HG03045 (cell line): ENCODE results near the gene CXorf49.
"Not testable (repeated sequence)": the region's sequence is repeated elsewhere in the genome, so short reads cannot be mapped to it uniquely, and the experiment has no call there.

Experiments used
- ATAC-seq: cut with Tn5 transposase; IDR thresholded peaks from one replicate; pipeline ENCODE4 v1.9.1; 2021; ENCODE audit warnings: mild to moderate bottlenecking, moderate library complexity; ENCODE audit not compliant: unreplicated experiment

Gene CXorf49

DNA sequence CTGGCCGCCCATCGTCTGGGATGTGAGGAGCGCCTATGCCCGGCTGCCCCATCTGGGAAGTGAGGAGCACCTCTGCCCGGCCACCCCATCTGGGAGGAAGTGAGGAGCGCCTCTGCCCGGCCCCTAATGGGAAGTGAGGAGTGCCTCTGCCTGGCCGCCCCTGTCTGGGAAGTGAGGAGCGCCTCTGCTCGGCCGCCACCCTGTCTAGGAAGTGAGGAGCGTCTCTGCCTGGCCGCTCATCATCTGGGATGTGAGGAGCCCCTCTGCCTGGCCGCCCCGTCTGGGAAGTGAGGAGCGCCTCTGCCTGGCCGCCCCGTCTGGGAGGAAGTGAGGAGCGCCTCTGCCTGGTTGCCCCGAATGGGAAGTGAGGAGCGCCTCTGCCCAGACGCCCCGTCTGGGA, 42.4 kb downstream of the CXorf49 start:
- not testable (repeated sequence) for ATAC-seq

DNA sequence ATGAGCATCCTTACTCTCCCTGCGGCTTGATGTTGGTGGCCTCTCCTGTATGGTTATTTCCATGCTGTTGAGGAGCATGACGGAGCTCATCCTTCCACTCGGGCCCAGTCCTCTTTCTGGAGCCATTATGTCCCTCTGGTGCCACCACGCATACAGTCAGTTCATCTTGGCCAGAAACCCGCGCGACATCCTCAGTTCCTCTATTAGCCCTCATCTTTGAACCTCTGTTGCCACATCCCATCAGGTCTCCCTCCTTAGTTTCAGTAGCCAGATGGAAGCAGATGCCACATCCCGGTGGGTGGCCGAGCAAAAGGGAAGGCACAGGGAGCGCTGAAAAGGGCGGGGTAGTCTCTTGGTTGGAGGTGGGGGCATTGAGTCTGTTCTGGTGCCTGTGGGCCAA, 46.1 kb downstream of the CXorf49 start:
- no peak for ATAC-seq

GRCh38 chrX:71671043-71671780, 46.9 kb downstream of the CXorf49 start:
- ATAC-seq = no peak

GRCh38 chrX:71669947-71670346, 48.1 kb downstream of the CXorf49 start:
- not testable (repeated sequence) for ATAC-seq

DNA sequence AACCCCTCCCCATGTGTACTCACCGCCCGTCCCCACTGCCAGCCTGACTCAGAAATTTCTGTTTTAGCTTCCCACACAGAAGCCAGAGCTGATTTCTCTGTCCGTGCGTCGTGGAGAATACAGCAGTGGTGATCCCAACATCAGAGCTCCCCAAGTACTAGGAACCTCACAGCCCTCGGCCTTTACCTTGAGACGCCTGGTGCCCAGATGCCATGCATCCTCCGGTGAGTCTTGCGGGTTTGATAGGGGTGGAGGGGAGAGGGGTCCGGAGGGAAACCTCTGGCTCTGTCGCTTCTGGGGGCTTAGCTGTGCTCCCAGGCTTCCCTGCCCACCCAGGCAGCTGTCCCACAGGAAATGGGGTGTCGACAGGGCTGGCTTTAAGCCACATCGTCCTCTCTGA, 48.6 kb downstream of the CXorf49 start:
- ATAC-seq = no peak

DNA sequence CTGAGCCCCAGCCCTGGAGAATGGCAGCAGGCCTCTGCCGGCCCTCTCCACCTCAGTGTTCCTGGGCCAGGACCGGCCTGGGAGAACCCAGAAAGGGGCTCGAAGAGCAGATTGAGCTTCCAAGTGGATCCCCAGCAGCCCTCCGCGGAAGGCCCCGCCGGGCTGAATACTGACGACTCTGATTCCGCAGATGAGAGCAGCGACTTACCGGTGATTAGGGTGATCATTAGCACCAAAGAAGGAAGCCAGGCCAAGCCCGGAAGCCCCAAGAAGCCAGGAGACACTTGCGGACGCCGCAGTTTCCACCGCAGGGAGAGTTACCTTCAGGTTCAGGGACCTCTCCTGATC, 49.9 kb downstream of the CXorf49 start:
- ATAC-seq = no peak

DNA sequence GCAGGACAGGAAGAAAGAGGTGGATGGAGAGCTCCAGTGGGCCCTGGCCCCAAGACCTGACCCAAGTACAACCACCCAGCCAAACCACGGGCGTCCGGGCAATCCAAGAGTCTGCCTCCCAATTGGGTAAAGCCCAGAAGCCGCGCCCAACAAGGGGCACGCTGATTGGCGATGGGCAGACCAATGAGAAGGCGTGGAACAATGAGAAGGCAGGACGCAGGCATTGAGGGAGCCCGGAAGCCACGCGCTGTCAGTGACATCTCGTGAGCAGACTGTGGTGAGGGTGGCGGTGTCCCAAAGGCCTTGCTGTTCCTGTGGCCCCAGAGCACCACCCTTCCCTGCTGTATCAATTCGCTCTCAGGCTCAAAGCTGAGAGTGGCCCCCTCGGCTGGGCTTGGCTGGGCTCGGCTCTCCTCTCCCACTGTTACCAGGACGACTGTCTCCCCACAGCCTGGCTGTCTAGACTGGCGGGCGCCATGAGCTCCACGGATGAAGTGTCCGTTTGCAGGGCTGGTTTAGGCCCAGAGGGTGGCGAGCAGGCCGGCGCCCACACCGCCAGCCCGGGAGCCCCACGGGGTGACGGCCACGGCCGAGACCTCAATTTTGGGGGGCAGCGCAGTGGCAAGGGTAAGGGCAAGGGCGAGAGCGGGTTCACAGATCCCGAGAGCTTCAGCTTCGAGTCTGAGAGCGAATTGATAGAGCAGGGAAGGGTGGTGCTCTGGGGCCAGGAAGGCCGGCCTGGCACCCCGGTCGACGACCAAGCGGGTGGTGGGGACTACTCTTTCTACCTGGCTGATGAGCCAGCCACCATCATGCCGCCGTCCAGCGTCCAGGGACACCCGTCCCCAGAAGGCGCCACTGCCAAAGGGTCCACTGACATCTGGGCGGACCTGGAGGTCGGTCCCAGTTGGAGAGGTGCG, 50.5 kb downstream of the CXorf49 start, which contains the start of gene LOC101059915:
Gene LOC101059915 (plus strand): TSS at position 219 of the 920 bp plus-strand sequence.
- no peak for ATAC-seq

DNA sequence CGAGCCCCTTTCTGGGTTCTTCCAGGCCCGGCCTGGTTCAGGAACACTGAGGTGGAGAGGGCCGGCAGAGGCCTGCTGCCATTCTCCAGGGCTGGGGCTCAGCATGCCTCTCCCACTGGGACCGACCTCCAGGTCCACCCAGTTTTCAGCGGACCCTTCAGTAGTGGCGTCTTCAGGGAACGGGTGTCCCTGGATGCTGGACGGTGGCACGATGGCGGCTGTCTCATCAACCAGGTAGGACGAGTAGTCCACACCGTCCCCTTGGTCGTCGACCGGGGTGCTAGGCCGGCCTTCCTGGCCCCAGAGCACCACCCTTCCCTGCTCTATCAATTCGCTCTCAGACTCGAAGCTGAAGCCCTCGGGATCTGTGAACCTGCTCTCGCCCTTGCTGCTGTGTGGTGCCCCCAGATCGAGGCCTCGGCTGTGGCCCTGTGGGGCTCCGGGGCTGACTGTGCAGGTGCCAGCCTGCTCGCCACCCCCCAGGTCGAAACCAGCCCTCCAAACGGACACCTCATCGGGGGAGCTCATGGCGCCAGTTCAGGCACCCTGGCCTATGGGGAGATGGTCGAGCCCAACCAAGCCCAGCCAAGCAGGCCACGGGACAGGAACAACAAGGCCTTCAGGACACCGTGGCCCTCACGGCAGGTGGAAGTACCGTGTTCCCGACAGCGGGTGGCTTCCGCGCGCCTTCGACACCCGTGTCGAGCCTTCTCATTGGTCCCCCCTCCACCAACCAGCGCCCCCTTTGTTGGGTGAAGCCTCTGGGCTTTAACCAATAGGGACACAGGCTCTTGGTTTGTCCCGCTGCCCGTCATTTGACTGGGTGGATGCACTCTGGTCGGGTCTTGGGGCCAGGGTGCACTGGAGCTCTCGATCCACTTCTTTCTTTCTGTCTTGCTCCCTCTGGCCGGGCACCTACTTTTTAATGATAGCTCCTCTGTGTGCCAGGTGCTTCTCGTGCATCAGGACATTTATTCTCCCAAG, 51.6 kb downstream of the CXorf49 start:
- ATAC-seq = no peak

GRCh38 chrX:71665747-71666146, 52.3 kb downstream of the CXorf49 start:
- no peak for ATAC-seq

GRCh38 chrX:71664889-71665491, 53.1 kb downstream of the CXorf49 start:
- no peak for ATAC-seq
